Breast epithelium (tissue), 3 donors: ENCODE data around the gene APOL1.

Source experiments
- POLR2A ChIP-seq: fragments of 450-650 bp; IDR thresholded peaks from one replicate; pipeline ENCODE4 v1.6.1; 2016; ENCODE audit warnings: antibody characterized with exemption, mild to moderate bottlenecking, moderate library complexity
- TF ChIP-seq, protein P1 (sequence below), 3 donors: fragments of 450-650 bp; IDR thresholded peaks; one replicate each; pipeline ENCODE4 v1.5.1; 2016 to 2017; ENCODE audit warnings: antibody characterized with exemption in 3 of 3, mild to moderate bottlenecking in 3 of 3, moderate library complexity in 3 of 3

DNA sequence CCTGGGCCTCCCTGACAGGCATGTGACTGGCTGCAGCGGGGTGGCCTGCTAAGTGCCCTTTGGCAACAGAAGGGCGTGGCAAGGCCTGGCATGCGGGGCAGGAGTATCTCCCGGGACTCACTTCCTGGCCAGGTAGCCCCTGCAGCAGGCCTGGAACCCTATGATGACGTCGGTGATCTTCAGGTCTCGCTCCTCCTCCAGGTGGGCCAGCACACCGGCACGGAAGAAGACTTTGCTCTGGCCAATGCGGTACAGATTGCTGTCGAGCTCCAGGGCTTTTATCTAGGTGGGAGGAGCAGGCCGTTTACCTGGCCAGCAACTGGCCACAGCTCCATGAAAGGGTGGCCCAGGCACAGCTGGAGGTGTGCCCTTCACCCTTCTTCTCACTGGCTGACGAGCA is 50.9 kb downstream of the APOL1 start:
- TF ChIP-seq, protein P1, sequence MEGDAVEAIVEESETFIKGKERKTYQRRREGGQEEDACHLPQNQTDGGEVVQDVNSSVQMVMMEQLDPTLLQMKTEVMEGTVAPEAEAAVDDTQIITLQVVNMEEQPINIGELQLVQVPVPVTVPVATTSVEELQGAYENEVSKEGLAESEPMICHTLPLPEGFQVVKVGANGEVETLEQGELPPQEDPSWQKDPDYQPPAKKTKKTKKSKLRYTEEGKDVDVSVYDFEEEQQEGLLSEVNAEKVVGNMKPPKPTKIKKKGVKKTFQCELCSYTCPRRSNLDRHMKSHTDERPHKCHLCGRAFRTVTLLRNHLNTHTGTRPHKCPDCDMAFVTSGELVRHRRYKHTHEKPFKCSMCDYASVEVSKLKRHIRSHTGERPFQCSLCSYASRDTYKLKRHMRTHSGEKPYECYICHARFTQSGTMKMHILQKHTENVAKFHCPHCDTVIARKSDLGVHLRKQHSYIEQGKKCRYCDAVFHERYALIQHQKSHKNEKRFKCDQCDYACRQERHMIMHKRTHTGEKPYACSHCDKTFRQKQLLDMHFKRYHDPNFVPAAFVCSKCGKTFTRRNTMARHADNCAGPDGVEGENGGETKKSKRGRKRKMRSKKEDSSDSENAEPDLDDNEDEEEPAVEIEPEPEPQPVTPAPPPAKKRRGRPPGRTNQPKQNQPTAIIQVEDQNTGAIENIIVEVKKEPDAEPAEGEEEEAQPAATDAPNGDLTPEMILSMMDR (IDR thresholded peaks at IDR 0.05) = no peak
- no peak for TF ChIP-seq POLR2A
